Ectodermal cell (in vitro differentiated cells): Measurements from ENCODE around the gene FMC1.
"Not testable (repeated sequence)": the region's sequence is repeated elsewhere in the genome, so short reads cannot be mapped to it uniquely, and the experiment has no call there.

ENCODE experiments used
- H3K27ac ChIP-seq: 2 replicates; pipeline ENCODE4 v1.7.0; 2013; ENCODE audit warnings: mild to moderate bottlenecking, low read depth, low read length; ENCODE audit not compliant: insufficient read depth, poor library complexity, severe bottlenecking
- H3K27me3 ChIP-seq: 2 replicates; pipeline ENCODE4 v1.7.0; 2013; ENCODE audit warnings: mild to moderate bottlenecking, low read length; ENCODE audit not compliant: insufficient read depth, control insufficient read depth, poor library complexity, severe bottlenecking
- H3K36me3 ChIP-seq: one replicate; pipeline ENCODE4 v1.7.0; 2013; ENCODE audit warnings: low read length; ENCODE audit not compliant: control insufficient read depth, insufficient read depth
- H3K4me1 ChIP-seq: one replicate; pipeline ENCODE4 v1.7.0; 2013; ENCODE audit warnings: low read length; ENCODE audit not compliant: control insufficient read depth, insufficient read depth
- H3K4me3 ChIP-seq: 2 replicates; pipeline ENCODE4 v1.7.0; 2013; ENCODE audit warnings: low read depth, low read length, control low read depth; ENCODE audit not compliant: insufficient read depth
- H3K9me3 ChIP-seq: 2 replicates; pipeline ENCODE4 v1.7.0; 2013; ENCODE audit warnings: mild to moderate bottlenecking, low read length, moderate library complexity; ENCODE audit not compliant: control insufficient read depth
- WGBS, 2 experiments: methylation state at CpG; one replicate each; pipeline ENCODE4 v1.1.7; 2013; ENCODE audit warnings: missing lambda C conversion rate in 2 of 2; 5-methylcytosine and 5-hydroxymethylcytosine counted together

FMC1 gene

DNA sequence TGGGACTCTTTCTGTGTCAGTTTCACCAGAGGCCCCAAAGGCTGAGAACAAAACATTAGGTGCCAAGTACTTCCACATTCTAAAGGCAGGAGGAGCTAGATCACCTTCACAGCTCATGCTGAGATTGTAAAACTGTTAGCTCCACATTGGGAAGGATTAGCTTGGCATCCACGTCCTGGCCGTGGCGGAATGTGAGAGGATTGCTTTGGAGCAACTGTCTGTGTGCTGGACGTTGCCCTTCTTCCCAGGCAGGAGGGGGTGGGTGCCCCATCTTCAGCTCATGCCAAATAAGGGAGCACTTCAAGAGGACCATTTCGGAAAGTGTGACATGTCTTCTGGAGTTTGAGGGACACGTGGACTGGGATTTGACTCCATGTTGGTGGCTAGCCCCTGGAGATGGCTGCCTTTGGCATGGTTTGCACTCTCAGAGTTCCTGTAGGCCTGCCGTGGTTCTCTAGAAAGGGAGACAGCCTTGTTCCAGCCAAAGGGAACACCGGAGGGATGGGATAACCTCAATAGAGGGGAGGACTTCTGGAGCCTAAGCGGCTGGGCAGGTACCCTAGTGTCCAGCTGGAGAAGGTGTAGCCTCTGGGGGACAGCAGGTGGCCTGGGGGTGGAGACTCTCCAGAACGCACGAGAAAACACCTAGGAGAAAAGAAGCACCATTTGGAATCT is 19.9 kb upstream of the FMC1 start:
- no peak overlapping the region for H3K4me3 ChIP-seq
- H3K27ac ChIP-seq = no peak overlapping the region
- H3K27me3 ChIP-seq = no peaks in the 10 kb centered on the region
- 84 to 85% methylated on average over 11 of the region's 11 CpGs for WGBS, 2 experiments
- no peaks in the 10 kb centered on the region for H3K4me1 ChIP-seq
- H3K9me3 ChIP-seq = no peaks in the 10 kb centered on the region
- H3K36me3 ChIP-seq = no peaks in the 10 kb centered on the region

- not testable (repeated sequence) for H3K4me1 ChIP-seq, H3K27ac ChIP-seq, H3K4me3 ChIP-seq, H3K27me3 ChIP-seq, H3K9me3 ChIP-seq, H3K36me3 ChIP-seq
- WGBS, 2 experiments = 95 to 96% methylated on average over 10 to 11 of the region's 11 CpGs
Observed at GRCh38 chr7:139324709-139325108, 16.4 kb upstream of the FMC1 start.

GRCh38 chr7:139328375-139328774 is 12.8 kb upstream of the FMC1 start:
- Histone ChIP-seq H3K27me3 (no peaks in the 10 kb centered on the region), H3K27ac (no peak overlapping the region), H3K4me1 (no peaks in the 10 kb centered on the region), H3K36me3 (no peaks in the 10 kb centered on the region), H3K9me3 (no peaks in the 10 kb centered on the region), H3K4me3 (no peak overlapping the region)
- WGBS, 2 experiments = 75 to 86% methylated on average over 2 of the region's 2 CpGs

DNA sequence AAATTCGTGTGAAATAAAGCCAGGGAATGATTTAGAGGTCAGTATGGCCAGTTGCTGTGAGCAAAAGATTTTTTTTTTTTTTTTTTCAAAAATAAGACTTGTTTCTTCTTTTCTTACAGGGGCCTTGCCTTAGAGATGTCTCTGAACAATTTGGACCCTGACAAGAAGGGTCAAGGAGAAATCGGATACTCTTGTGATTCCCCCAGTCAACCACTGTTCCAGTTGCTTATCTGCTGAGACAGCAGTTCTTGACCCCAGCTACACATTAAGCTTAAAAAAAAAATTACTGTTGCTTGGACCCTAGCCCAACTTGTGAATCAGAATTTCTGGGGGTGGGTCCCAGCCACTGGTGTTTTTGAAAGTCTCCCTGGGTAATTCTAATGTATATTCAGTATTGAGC is 12.0 kb upstream of the FMC1 start:
- Histone ChIP-seq H3K4me1 (no peaks in the 10 kb centered on the region), H3K27me3 (no peaks in the 10 kb centered on the region)
- 72 to 85% methylated on average over 2 of the region's 2 CpGs for WGBS, 2 experiments

GRCh38 chr7:139330333-139331030 is 10.7 kb upstream of the FMC1 start:
- Histone ChIP-seq H3K27ac (no peak overlapping the region), H3K9me3 (no peaks in the 10 kb centered on the region), H3K27me3 (no peaks in the 10 kb centered on the region), H3K4me3 (no peak overlapping the region), H3K4me1 (no peaks in the 10 kb centered on the region), H3K36me3 (no peaks in the 10 kb centered on the region)
- 92 to 96% methylated on average over 3 of the region's 3 CpGs for WGBS, 2 experiments

More for the DNA sequence above, 12.0 kb upstream of the FMC1 start:
- Histone ChIP-seq H3K9me3 (no peaks in the 10 kb centered on the region), H3K4me3 (no peak overlapping the region), H3K36me3 (no peaks in the 10 kb centered on the region), H3K27ac (no peak overlapping the region)

GRCh38 chr7:139332697-139333359 is 8.3 kb upstream of the FMC1 start:
- no peaks in the 10 kb centered on the region for H3K4me1 ChIP-seq
- no peaks in the 10 kb centered on the region for H3K36me3 ChIP-seq
- no peaks in the 10 kb centered on the region for H3K9me3 ChIP-seq
- H3K27me3 ChIP-seq = peaks cover 1% of the 10 kb centered on the region
- H3K27ac ChIP-seq = no peak overlapping the region
- WGBS, 2 experiments = 93 to 95% methylated on average over 5 of the region's 5 CpGs
- no peak overlapping the region for H3K4me3 ChIP-seq

DNA sequence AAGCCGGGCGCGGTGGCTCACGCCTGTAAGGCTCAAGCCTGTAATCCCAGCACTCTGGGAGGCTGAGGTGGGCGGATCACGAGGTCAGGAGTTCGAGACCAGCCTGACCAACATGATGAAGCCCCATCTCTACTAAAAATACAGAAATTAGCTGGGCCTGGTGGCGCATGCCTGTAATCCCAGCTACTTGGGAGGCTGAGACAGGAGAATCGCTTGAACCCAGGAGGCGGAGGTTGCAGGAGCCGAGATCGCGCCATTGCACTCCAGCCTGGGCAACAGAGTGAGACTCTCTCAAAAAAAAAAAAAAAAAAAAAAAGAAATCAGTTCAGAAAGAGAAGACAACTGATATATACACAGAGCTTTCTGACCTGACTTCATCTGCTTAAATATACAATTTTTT is 7.7 kb upstream of the FMC1 start:
- not testable (repeated sequence) for H3K9me3 ChIP-seq, H3K4me1 ChIP-seq, H3K4me3 ChIP-seq, H3K27me3 ChIP-seq, H3K27ac ChIP-seq, H3K36me3 ChIP-seq
- 89 to 94% methylated on average over 13 of the region's 13 CpGs for WGBS, 2 experiments

GRCh38 chr7:139334399-139335150 is 6.6 kb upstream of the FMC1 start:
- no peak overlapping the region for H3K27ac ChIP-seq
- H3K9me3 ChIP-seq = peaks cover 2% of the 10 kb centered on the region
- H3K4me3 ChIP-seq = no peak overlapping the region
- peaks cover 7% of the 10 kb centered on the region for H3K27me3 ChIP-seq
- H3K36me3 ChIP-seq = no peaks in the 10 kb centered on the region
- no peaks in the 10 kb centered on the region for H3K4me1 ChIP-seq
- WGBS, 2 experiments = 90 to 95% methylated on average over 4 of the region's 4 CpGs

DNA sequence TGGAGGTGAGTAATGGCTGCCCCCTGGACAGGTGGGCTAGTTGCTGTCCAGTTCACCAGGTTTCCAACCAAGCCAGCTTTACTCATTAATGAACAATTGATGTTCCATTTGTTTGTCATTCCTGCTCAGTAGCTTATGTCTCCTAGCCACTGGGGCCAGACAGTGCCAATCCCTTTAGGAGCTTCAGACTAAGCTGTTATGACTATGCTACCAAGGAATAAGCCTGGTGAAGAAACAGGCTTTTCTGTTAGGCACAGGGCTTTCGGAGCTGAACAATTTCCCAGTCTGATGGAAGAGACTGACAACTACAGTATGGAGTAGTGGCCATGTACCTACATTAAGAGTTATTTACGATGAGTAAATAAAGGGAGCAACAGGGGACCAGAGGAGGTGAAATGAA is 2.1 kb upstream of the FMC1 start:
- peaks cover 5% of the 10 kb centered on the region for H3K4me1 ChIP-seq
- WGBS, 2 experiments = 93 to 97% methylated on average over 2 of the region's 2 CpGs
- H3K36me3 ChIP-seq = no peaks in the 10 kb centered on the region
- H3K27me3 ChIP-seq = peaks cover 7% of the 10 kb centered on the region
- H3K27ac ChIP-seq = no peak overlapping the region
- no peak overlapping the region for H3K4me3 ChIP-seq
- peaks cover 3% of the 10 kb centered on the region for H3K9me3 ChIP-seq

DNA sequence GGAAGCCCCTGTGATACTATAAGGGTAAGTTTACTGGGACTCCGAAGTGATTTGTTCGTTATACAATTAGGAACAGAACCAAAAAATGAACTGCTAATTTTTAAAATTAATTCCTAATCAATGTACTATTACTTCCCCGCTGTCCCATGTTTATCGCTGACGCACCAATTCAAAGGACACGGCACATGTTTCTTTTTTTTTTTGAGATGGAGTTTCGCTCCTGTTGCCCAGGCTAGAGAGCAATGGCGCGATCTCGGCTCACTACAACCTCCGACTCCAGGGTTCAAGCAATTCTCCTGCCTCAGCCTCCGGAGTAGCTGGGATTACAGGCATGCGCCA is 1.5 kb upstream of the FMC1 start:
- Histone ChIP-seq H3K9me3 (peaks cover 3% of the 10 kb centered on the region), H3K36me3 (no peaks in the 10 kb centered on the region), H3K4me1 (peaks cover 5% of the 10 kb centered on the region), H3K27me3 (peaks cover 7% of the 10 kb centered on the region), H3K4me3 (peak overlapping the region; percentile 99), H3K27ac (peak overlapping the region; percentile 100)
- WGBS, 2 experiments = 90 to 95% methylated on average over 13 of the region's 13 CpGs
